HG03064 (cell line): ENCODE measurements around the gene DIRAS2.
"Not testable (repeated sequence)": the region's sequence is repeated elsewhere in the genome, so short reads cannot be mapped to it uniquely, and the experiment has no call there.

Experiments used
- ATAC-seq: cut with Tn5 transposase; IDR thresholded peaks from one replicate; pipeline ENCODE4 v1.9.1; 2021; ENCODE audit warnings: low read depth; ENCODE audit not compliant: unreplicated experiment

The DIRAS2 gene, protein sequence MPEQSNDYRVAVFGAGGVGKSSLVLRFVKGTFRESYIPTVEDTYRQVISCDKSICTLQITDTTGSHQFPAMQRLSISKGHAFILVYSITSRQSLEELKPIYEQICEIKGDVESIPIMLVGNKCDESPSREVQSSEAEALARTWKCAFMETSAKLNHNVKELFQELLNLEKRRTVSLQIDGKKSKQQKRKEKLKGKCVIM

GRCh38 chr9:90642570-90643539, at the start of gene DIRAS2:
Gene DIRAS2 (minus strand): TSS chr9:90642824. CDS start chr9:90613827, 28,997 bp downstream.
- no peak for ATAC-seq

GRCh38 chr9:90684736-90685135, 42.1 kb upstream of the DIRAS2 start:
- ATAC-seq, result no peak

DNA sequence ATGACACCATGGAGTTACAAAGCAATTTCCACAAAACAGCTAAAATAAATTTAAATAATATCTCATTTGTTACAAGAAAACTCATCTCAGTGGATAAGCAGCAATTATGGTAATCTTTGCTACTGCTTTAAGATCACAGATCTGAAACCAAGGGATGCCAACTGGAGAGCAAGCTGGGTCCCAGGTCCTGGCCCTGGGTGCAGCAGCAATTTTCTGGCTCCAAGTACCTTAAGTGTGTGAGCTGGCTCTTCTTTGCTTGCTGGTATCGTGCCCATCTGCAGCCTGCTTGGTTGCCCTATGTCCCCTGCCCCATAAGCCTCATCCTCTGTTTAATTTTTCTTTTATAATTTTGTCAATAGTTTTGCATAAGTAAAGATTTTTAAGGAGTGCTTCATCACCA, 41.5 kb upstream of the DIRAS2 start:
- ATAC-seq, result no peak

DNA sequence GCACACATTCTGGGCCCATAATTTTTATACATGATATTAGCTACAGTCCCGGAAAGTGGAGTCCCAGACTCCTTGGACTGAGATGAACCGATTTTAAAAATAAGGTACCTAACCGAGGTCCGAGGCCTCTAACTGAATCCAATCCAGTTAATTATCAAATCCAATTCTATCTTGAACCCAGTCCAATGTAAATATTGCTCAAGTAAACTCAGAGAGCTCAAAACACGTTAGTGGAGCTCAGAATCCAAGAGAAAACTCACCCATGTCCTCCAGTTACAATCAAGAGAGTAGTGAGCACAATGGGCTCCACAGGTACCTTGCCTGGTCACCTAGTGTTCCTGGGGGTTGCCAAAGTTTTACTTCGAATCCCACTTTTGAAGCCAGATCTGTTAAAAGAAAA, 37.9 kb upstream of the DIRAS2 start:
- ATAC-seq, result no peak

DNA sequence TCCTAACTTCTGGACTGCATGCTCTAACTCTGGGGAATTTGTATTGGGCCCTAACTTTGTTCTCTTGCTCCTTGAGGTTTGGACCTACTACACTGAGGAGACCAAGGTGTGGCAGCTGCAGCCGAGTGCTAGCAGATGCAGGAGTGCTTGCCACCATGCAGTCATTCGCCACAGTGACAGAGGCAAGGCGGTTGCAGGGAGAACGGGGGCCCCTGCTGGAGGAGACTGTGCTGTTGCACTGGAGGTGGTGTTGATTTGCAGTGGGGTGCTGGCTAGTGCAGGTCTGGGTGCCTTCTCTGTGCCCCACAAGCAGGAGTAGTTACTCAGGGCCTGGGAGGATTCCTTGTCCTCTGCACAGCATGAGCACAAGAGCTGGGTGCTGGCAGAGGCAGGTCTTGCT, 22.4 kb upstream of the DIRAS2 start:
- ATAC-seq, result no peak

DNA sequence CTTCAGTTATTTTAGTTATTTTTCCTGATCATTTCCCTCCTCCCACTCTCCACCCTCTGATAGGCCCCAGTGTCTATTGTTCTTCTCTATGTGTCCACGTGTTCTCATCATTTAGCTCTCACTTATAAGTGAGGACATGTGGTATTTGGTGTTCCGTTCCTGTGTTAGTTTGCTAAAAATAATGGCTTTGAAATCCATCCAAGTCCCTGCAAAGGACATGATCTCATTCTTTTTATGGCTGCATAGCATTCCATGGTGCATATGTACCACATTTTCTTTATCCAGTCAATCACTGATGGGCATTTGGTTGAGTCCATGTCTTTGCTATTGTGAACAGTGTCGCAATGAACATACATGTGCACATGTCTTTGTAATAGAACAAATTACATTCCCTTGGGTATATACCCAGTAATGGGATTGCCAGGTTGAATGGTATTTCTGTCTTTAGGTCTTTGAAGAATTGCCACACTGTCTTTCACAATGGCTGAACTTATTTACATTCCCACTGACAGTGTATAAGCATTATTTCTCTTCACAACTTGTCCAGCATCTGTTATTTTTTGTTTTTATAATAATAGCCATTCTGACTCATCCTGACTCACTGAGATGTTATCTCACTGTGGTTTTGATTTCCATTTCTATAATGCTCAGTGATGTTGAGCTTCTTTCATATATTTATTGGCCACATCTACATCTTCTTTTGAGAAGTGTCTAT, 17.2 kb upstream of the DIRAS2 start:
- ATAC-seq, result no peak

GRCh38 chr9:90658783-90659182, 16.2 kb upstream of the DIRAS2 start:
- ATAC-seq, result no peak

DNA sequence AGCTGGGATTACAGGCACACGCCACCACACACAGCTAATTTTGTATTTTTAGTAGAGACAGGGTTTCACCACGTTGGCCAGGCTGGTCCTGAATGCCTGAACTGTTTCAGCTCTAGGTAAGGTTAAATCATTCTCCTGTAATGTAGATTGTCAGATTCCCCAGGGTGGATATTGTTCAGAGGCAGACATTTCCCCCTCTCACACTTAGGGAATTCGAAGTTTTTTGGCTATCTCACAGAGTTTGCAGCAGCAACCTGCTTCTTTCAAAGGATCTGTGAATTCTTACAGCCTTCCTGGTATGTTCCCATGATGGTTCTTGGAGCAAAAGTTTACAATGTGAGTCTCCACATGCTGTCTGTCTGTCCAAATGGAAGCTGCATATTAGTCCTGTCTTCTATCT, 15.6 kb upstream of the DIRAS2 start:
- no peak for ATAC-seq

DNA sequence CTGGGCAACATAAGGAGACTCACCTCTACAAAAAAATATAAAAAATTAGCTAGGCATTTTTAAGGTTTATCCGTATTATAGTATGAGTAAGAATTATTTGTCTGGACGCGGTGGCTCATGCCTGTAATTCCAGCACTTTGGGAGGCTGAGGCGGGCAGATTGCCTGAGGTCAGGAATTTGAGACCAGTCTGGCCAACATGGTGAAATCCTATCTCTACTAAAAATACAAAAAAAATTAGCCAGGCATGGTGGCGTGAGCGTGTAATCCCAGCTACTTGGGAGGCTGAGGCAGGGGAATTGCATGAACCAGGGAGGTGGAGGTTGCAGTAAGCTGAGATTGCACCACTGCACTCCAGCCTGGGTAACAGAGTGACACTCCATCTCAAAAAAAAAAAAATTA, 14.3 kb upstream of the DIRAS2 start:
- not testable (repeated sequence) for ATAC-seq

DNA sequence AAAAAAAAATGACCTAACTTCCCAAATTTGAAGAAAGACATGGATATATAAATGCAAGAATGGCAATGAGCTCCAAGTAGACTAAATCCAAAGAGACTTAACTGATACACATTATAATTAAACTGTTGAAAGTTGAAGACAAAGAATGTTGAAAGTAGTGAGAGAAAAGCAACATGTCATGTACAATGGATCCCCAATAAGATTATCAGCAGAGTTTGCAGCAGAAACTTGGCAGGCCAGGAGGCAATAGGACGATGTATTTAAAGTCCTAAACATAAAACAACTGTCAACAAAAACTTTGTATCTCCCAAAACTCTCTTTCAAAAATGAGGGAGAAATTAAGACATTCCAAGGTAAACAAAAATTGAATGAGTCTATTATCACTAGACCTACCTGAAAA, 8.6 kb upstream of the DIRAS2 start:
- no peak for ATAC-seq

DNA sequence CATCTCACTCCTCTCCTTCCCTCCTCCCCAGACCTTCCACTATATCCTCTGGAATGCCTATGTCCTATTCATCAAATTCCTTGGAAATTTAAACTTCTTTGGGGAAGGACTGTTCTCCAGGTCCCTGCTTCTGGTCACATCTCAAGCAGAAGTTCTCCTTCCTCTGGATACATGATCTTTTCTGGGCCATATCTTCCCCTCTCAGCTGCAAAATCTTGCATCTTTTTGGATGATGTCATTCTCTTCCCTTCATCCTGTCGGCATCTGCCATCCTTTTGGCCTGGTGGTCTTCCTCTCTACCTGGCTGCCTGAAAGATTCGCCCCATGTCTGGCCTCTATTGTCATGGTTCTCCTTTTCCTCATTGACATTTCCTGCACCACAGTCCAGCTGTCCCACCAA, 5.2 kb upstream of the DIRAS2 start:
- no peak for ATAC-seq

DNA sequence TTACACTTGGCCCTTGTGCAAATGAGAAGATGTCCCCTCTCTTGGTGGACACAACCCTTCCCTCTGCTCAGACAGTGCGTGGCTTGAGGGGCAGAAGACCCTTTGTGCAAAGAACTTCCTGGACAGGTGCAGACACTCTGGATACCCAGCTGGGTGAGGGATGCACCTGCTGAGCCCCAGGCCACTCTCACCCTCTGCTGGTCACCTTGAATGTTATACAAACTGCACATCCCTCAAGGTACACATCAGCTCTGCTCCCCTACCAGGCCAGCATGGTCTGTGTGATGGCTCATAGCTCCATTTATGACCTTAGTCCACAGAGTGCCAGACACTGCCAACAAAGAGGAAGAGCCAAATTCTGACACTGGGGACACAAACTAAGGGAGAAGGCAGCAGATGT, 3.1 kb upstream of the DIRAS2 start:
- ATAC-seq, result no peak

DNA sequence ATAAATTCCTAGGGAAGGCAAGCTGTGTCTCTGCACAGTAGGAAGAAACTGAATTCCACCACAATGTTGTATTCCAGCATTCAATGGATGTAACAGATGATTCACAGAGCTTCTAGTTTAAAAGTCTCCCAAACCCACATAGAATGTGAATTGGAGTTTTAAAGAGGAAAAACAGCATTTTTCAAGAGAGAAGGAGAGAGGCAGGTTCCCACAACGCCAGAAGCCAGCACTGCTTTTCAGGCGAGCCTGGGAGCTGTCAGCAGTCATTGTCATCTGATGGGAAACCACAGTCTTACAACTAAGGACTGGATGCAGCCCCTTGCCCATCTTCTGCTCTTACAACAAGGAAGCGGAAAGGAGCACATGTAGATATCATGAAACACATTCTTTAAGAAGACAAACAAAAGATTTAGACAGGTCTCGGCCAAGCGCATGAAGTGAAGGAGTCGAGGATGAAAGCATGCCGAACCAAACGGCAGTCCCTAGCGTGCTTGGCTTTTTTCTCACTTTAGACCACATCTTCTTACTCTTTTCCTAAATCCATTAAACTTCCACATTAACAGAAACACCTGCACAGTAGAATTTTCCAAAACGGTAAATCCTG, 638 bp downstream of the DIRAS2 start:
- ATAC-seq, result no peak

- ATAC-seq, result no peak
Observed at GRCh38 chr9:90641086-90641485, 1.5 kb downstream of the DIRAS2 start.

GRCh38 chr9:90640361-90640760, 2.3 kb downstream of the DIRAS2 start:
- ATAC-seq, result no peak

DNA sequence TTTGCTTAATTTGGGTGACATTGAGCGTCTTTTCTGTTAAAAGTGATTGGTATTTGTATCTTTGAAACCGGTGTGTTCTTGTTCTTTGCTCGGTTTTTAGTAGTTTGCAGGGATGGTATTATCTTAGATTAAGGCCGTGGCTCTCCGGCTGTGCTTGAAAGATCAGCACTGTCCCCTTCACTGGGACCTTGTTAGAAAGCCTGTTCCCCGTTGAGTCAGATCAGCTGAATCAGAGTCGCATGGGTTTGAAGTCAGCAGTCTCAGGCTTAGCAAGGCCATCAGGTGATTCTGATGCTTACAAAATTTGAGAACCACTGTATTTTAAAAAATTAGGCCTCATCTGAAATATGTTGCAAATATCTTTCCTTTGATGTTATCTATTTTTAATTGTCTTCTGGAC, 5.0 kb downstream of the DIRAS2 start:
- ATAC-seq, result no peak

- no peak for ATAC-seq
Observed at GRCh38 chr9:90632647-90633207, 9.9 kb downstream of the DIRAS2 start.

- no peak for ATAC-seq
Observed at GRCh38 chr9:90631964-90632363, 10.7 kb downstream of the DIRAS2 start.

DNA sequence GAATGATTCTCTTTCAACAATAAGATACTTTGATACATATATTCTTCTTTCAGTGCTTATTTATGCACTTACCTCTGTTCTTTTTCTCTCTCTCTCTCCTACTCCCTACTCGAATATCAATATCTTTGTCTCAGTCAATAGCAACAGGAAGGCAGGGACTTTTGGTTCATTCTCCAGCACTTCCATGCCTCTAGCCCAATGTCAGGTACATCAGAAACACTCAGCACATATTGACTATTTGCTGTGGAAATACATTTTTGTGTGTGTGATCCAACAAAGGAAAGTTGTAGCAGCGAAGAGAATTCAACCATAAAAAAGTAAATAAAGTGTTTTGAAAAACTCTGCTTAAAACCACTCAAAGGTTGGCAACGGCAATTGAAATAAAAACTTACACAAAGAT, 12.6 kb downstream of the DIRAS2 start:
- no peak for ATAC-seq

GRCh38 chr9:90629354-90629753, 13.3 kb downstream of the DIRAS2 start:
- ATAC-seq, result no peak

DNA sequence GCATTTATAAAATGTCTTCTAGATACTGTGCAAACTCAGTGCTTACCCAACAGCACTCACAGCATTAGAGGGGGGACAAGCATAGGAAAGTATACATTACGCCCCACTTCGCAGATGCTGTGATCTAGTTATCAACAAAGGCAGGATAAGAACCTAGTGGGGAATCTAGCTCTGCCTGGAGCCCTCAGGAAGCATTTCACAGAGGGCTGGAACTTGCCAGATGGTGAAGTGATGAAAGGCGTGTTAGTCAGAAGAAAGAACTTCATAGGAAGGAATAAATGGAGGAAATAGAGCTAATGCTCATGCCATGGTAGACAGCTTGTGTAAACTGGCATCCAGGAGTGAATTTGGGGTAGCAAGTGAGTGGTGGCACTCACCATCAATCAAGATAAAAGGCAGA, 25.8 kb downstream of the DIRAS2 start:
- no peak for ATAC-seq
